ENCODE results near the gene GABRD.
A peak's percentile ranks its signal among the peaks of the same experiment; 100 is the strongest.

Gene GABRD

DNA sequence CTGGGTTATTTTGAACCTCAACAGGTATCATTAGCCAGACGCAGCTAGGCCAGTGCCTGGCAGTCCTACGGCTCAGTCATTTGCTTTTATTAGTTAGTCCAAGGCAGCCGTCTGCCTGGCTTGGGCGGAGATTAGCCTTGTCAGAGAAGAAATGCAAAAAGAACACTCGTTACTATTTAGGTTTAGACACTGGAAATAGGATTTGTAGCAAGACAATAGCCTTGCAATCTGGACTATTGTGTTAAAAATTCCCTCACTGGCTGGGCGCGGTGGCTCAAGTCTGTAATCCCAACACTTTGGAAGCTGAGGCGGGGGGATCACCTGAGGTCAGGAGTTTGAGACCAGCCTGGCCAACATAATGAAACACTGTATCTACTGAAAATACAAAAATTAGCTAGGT lies 20.1 kb downstream of the GABRD start:
- no peak for DNase-seq (ENCODE audit: low spot score)

- no peak for DNase-seq (ENCODE audit: low spot score)
Measured at GRCh38 chr1:2041305-2041704, 22.2 kb downstream of the GABRD start.

DNA sequence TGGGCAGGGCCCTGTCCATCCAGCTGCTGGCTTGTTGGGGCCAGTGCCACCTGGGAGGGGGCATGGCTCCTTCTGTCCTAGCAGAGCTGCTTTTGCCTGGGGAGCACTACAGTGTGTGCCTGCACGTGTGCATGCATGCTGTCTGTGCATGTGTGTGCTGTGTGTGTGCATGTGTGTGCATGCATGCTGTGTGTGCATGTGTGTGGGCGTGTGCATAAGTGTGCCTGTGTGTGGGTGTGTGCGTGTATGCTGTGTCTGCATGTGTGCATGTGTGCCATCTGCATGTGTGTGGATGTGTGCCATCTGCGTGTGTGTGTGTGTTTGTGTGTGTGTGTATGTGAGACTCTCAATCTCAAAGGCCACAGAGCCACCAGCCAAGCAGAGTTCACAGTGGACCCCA lies 22.7 kb downstream of the GABRD start:
- no peak for DNase-seq (ENCODE audit: low spot score)

DNA sequence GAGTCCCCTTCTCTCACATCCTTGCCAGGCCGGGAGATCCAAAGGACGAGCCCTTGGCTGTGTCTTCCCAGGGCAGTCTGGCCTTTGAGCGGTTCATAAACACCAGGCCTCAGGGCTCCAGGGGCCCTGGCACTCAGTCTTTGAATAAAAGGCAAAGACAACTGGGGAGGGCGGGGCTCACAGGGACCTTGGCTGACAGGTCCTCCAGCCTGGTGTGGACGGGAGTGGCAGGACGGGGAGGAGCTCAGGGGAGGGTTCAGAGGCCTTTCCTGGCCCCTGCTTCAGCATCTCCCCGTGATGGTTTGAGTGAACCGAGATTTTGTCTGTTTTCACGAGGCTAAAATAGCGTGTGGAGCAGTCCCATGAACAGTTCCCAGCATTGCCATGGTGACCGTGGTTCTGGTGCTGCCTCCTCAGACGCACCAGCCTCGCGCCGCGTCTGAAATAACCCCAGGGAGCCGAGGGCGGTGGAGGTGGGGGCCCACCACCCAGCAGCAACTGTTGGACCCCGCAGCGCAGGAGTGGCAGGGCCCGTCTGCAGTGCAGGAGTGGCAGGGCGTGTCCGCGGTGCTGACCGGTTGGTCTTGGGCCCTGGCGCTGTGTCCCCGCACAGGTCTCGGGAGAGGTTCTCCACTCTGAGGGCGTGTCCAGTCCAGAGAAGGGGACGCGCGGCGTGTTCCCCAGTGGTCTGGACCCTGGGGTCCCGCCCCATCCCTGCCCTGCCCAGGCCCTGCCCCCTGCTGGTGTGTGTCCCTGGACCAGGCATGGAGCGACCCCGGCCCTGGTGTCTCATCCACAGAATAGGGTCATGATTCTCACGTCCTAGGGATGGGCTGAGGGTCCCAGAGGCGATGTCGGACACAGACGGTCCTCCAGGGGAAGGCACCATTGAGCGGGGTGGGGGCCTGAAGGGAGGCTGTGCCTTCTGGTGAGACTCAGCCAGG lies 24.0 kb downstream of the GABRD start:
- no peak for DNase-seq (ENCODE audit: low spot score)

DNA sequence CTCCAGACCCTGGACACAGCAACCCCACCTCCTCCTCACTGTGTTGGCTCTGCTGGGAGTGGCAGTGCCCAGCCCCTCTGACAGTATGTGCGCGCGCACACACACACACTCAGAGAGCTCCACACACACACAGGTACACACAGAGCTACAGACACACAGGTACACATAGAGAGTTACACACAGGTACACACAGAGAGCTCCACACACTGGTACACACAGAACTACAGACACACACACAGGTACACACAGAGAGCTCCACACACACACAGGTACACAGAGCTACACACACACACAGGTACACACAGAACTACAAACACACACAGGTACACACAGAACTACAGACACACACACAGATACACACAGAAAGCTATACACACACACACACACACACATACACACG lies 24.7 kb downstream of the GABRD start:
- no peak for DNase-seq (ENCODE audit: low spot score)

DNA sequence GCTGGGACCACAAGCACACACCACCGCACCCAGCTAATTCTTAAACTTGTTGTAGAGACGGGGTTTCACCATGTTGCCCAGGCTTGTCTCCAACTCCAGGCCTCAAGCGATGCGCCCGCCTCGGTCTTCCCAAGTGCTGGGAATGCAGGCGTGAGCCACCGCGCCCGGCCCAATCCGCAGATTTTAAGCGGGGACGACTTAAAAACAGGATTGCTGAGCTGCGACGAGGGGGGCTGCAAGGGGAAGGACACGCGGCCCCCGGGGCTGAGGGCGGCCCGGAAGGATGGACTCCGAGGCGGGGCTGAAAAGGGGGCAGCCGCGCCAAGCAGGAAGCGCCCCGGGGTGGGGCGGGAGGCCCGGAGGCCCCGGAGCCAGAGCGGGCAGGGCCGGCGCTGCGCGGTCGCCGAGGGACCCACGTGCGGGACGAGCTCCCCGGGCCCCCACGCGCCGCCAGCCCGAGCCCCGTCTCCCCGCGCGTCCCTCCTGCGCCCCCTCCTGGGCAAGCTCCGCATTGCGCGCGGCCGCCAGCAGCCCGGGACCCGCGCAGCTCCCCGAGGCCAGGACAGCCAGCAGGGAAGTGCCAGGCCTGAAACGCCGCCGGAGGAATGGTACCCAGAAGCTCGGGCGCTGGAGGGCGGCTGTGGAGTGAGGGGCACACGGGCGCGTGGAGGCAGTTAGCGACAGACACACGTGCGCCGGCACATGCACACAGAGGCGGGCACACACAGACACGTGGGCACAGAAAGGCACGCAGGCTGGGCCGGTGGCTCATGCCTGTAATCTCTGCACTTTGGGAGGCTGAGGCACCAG lies 25.6 kb downstream of the GABRD start:
- DNase-seq (ENCODE audit: low spot score): peak; percentile 86

DNA sequence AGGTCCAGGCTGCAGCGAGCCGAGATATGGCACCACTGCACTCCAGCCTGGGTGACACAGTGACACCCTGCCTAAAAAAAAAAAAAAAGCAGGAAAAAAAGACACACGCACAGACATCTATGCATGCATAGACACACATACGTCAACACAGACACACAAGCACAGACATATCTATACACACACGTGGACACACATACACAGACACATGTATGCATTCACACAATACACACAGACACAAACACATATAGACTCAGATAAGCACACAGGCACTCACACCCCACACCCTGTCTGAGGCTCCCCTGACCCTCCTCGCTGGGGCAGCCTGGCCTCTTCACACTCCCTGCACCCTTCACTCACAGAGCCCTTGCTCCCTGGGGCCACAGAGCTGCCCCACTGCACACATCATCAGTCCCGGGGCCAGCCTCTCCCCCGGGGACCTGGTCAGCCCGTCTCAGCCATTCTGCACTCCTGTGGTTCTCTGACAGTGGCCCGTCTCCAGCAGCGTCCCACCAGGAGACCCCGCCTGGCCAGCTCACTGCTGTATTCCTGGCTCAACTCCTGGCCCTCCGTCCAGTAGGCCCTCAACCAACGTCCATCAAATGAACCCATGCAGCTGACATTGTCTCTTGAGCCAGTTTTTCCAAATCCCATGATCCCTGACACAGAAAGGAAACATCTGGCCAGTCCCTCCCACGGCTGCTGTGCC lies 26.5 kb downstream of the GABRD start:
- DNase-seq (ENCODE audit: low spot score): no peak

DNA sequence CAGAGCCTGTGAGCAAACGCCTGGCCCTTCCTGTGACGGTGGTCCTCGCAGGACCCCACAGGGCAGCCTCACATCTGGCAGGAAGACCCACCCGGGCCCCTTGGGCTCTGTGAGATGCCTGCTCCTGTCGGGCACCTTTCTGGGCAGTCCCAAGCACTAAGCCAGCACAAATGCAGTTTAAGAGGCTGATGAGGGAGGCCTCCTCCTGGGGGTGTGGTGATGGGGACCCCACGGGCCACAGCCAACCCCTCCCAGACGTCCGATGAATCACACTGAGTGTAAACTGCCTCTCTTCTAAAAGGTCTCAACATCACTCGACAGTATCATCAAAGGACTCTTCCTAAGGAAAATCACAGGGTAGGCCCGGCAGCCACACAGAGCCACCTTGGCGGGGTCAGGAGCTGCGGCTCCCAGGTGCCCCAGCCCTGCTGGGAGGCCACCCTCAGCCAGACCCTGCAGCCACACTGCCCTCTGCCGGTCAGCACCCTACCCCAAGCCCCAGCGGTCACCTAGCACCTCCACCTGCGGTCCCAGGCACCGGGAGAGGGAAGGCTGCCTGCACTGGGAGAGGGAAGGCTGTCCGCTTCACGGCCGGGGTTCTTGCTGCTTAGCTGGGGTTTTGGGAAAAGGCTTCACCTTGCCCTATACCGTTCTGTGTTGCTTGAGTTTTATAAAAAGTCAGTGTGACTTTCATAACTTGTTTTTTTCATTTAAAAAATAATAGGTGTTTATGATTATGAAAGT lies 27.2 kb downstream of the GABRD start:
- DNase-seq (ENCODE audit: low spot score): no peak

GRCh38 chr1:2046953-2047748 lies 28.0 kb downstream of the GABRD start:
- no peak for DNase-seq (ENCODE audit: low spot score)

- no peak for DNase-seq (ENCODE audit: low spot score)
Measured at GRCh38 chr1:2047749-2048729, 28.9 kb downstream of the GABRD start.

DNA sequence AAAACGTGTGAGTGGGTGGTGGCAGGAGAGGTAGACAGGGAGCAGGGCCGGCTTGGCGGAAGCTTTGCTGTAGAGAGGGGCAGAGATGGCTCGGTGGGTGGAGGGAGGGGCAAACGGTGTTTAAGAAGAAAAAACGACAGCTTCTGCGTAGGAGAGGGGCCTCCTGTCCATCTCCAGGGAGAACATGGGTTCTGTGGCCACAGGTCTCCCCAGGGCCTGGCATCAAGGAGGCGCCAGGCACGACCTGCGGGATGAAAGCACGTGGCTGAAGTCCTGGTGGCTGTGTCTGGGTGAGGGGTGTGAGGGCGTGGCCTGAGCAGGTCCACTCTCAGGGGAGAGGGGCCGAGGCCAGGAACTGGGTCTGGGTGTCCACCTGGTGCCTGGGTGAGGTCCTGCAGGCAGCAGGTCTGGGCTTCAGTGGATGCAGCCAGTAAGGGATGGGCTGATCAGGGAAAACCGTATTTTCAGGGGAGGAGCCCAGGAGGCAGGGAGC lies 30.1 kb downstream of the GABRD start:
- no peak for DNase-seq (ENCODE audit: low spot score)

DNA sequence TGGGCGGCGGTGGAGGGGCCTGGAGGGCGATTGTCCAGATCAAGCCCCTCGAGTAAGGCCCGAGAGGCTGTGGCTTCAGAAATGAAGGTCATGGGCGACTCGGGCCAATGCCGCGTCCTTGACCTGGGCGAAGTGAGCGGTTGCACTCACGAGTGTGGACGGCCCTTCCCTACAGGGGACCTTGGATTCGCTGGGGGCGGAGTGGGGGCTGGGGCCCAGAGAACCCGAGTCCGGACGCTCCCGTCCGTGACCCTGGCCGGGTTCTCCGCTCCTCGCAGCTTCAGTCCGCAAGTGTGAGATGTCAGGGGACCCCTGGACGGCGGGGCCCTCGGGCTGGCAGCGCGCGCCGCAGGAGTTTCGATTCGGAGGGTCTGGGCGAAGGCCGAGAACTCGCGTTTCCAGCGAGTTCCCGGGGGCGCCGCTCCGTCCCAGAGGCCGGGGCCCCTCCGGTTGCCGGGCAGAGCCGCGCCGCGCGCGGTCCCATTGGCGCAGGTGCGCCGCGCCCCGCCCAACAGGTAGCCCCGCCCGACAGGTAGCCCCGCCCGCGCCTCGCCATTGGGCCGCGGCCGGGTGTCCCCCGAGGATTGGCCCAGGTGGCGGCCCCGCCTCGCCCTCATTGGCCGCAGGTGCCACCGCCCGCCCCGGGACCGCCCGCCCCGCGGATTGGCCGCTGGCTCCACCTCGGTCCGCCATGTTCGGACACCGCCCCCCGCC lies 30.7 kb downstream of the GABRD start, which contains the start of gene PRKCZ:
Gene PRKCZ (plus strand): TSS at position 694 of the 714 bp plus-strand sequence. CDS start 220 bp downstream, outside the sequence.
- no peak for DNase-seq (ENCODE audit: low spot score)

- DNase-seq (ENCODE audit: low spot score): no peak
Measured at GRCh38 chr1:2050461-2050792, 31.3 kb downstream of the GABRD start.

- DNase-seq (ENCODE audit: low spot score): no peak
Measured at GRCh38 chr1:2050793-2051682, 31.9 kb downstream of the GABRD start.

DNA sequence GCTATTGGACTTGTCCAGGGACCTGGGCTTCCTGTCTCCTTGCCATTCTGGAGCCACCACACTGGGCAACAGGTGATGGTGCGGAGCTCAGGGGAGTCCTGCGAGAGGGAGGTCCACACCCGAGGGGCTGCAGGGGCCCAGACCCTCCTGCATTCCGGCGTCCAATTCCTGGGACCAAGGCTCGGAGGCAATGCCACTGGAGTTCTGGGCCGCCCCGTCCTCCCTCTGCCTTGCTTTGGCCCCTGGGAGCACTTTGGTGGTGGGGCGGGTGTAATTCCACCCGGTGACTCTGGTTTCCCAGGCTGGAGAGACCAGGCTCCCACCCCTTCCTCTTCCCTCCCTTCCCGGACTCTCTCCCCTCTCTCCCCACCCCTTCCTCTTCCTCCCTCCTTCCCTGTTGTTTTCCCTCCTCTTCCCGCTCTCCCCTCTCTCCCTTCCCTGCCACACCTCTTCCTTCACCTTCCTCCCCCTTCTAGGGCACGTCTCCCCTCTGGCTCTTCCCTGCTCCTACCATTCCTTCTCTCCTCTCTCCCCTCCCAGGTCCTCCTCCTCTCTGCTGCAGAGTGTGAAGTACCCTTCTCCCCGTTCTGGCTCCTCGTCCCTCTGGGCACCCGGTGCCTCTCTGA lies 33.0 kb downstream of the GABRD start:
- no peak for DNase-seq (ENCODE audit: low spot score)

DNA sequence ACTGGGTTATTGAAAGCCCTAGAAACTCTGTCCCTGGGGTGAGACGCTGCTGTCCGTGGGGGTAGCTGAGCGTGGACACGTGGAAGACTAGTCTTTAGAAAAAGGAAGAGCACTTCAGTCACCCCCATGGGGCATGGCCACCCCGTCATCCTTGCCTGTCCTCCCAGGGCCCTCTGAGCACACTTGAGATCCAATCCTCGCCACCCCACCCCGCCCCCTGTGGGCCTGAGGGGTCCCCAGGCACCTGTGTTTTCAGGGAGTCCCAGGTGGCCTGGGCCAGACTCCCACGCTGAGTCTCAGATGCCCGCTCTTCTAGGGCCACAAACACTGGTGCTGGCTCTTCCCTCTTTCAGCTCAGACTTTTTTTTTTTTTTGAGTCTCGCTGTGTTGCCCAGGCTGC lies 33.6 kb downstream of the GABRD start:
- no peak for DNase-seq (ENCODE audit: low spot score)

DNA sequence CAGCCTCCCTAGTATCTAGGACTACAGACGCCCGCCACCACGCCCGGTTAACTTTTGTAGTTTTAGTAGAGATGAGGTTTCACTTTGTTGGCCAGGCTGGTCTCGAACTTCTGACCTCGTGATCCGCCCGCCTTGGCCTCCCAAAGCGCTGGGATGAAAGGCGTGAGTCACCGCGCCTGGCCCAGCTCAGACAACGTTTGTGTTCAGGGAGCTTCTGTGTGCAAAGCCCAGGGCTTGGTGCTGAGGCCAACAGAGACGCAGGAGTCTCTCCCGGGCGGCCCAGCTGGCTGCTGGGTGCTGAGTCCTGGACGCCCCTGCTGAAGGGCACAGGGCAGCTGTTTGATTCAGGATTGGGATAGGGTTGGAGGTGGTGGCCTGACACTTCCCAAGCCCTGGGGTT lies 34.1 kb downstream of the GABRD start:
- DNase-seq (ENCODE audit: low spot score): no peak
